NT2/D1 (cell line): Measurements from ENCODE around the gene PDE8A.

Experiments used
- SUZ12 ChIP-seq: IDR thresholded peaks from 2 replicates; pipeline ENCODE4 v1.6.1; 2011; ENCODE audit not compliant: insufficient read length, insufficient read depth; ENCODE audit errors: extremely low read depth
- YY1 ChIP-seq: IDR thresholded peaks from 2 replicates; pipeline ENCODE4 v1.6.1; 2011; ENCODE audit not compliant: insufficient read length, insufficient read depth

DNA sequence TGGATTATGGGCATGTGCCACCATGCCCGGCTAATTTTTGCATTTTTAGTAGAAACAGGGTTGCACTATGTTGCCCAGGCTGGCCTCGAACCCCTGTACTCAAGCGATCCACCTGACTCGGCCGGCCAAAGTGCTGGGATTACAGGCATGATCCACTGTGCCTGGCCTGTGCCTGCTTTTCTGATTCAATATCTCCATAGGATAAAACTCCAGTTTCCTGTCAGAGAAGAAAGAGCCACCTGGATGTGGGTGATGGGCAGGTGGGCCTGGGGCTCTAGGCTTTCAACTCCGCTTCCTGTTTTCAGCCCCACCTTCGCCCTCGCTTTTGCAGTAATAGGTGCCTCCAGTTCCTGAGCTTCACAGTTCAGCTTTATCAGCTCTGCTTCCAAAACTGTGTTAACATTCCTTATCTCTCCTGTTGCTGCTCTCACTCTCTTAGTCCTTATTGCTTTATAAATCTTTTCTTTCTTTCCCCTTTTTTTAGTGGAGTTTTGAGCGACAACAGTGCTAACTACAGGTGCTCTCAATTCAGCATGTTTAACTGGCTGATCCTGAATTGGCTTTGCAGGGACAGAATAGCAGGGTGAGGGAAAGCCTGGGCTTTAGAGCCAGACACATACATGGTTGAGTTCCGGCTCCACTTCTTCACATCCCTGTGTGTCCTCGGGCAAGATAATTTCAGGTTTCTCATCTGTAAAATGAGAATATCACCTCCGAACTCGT, 21.1 kb upstream of the PDE8A start:
- TF ChIP-seq SUZ12 (no peak), YY1 (no peak)
